HG02943 (cell line): Measurements from ENCODE around the gene PSMA8.
"Not testable (repeated sequence)": the region's sequence is repeated elsewhere in the genome, so short reads cannot be mapped to it uniquely, and the experiment has no call there.

Source experiments
- ATAC-seq: cut with Tn5 transposase; IDR thresholded peaks from one replicate; pipeline ENCODE4 v1.9.1; 2021; ENCODE audit warnings: mild to moderate bottlenecking, low read depth, moderate library complexity; ENCODE audit not compliant: unreplicated experiment

PSMA8 gene

DNA sequence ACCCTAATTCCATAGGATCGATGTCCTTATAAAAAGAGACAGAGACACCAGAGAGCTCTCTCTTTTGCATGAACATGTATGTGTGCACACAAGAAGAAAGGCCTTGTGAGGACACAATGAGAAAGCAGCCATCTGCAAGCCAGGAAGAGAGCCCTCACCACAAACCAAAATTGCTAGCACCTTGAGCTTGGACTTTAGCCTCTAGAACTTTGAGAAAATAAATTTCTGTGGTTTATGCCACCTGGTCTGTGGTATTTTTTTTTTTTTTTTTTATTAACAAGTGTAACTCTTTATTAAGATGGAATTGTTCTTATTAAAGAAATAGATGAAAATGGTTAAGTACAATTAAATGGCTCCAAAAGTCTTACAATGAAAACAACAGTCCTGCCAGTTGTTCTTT is 33.9 kb downstream of the PSMA8 start:
- peak; percentile 85 for ATAC-seq

DNA sequence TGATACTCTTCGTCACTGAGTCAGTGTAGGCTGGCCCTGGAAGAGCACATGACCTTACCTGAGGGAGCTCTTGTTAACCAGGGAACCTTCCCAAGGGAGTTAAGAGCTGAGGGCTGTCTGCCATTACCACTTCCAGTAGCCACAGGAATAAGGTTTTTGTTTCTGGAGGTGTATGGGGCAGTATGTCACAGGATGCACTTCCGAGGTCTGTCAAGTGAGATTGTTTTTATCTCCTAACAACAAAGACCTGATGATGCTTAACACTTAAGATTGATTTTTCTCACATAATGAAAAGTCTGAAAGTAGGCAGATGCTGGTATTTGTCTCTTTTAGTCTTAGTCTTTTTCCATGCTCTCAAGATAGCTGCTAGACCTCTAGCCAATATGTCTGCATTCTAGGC is 41.8 kb downstream of the PSMA8 start:
- ATAC-seq = no peak

DNA sequence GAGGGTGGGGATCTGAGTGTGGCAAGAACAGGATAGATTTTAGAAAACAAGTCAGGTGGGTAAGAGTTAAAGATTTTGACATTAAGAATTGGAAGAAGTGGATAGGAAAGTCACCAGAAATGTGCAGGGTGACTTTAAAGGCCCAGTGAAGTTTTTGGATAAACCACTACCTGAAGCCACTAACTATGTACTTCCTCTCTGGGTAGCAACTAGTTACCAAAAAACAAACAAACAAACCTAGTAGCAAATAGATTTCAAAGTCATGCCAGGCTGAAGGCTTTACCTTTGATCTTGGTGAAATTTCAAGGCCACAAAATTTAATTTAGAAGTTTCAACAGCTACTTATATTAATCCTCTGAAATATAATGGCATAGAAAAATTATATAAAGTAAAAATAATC is 42.5 kb downstream of the PSMA8 start:
- no peak for ATAC-seq

DNA sequence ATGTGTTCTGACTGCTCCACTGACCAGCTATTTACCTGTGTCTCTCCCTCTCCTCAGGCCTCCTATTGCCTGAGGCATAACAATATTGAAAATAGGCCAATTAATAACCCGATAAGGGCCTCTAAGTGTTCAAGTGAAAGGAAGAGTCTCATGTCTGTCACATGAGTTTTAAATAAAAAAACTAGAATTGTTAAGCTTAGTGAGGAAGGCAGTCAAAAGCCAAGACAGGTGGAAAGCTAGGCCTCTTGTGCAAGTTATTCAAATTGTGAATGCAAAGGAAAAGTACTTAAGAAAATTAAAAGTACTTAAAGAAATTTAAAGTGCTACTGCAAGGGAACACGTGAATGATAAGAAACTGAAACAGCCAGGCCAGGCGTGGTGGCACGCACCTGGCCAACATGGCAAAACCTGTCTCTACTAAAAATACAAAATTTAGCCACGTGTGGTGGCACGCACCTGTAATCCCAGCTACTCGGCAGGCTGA is 47.7 kb downstream of the PSMA8 start:
- peak; percentile 71 for ATAC-seq

DNA sequence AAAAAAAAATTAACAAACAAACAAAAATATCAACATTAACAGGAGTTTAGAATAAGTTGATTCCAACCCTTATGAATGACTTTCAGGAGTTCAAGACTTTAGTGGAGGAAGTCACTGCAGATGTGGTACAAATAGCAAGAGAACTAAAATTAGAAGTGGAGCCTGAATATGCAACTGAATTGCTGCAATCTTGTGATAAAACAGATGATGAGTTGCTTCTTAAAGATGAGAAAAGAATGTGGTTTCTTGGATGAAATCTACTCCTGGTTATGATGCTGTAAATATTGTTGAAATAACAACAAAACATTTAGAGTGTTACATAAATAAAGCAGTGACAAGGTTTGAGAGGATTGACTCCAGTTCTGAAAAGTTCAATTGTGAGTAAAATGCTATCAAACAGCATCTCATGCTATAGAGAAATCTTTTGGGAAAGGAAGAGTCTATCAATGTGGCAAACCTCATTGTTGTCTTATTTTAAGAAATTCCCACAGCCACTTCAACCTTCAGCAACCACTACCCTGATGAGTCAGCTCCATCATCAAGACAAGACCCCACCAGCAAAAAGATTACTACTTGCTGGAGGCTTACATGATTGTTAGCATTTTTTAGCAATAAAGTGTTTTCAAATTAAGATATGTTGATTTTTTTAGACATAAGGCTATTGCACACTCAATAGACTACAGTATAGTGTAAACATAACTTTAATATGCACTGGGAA is 49.9 kb downstream of the PSMA8 start:
- no peak for ATAC-seq

DNA sequence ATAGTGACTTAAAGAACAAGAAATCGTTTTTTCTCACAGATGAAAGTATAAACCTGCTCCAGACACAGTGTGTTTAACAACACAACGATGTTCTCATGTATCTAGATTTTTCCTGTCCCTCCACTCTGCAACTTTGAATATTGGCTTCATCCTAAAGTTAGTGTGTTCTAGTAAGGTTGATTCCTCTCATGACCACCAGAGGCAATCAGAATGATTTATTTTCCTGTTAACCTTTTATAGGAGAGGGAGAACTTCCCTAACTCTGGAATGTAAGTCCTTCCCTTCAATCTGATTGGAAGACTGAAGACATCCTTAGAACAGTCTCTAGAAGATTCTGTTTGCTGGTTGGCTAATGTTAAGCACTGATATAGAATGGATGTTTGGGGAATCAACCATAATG is 51.6 kb downstream of the PSMA8 start:
- ATAC-seq = no peak

DNA sequence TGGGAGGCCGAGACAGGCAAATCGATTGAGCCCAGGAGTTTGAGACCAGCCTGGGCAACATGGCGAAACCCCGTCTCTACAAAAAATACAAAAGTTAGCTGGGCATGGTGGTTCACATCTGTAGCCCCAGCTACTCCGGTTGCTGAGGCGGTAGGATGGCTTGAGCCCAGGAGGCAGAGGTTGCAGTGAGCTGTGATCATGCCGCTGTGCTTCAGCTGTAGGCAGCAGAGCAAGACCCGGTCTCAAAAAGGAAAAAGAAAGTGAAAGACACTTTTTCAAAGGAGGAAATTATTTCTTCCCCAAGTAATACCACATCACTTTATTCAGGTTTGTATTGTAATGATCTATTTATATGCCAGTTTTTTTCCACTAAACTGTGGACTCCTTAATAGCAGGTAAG is 56.8 kb downstream of the PSMA8 start:
- peak; percentile 82 for ATAC-seq

DNA sequence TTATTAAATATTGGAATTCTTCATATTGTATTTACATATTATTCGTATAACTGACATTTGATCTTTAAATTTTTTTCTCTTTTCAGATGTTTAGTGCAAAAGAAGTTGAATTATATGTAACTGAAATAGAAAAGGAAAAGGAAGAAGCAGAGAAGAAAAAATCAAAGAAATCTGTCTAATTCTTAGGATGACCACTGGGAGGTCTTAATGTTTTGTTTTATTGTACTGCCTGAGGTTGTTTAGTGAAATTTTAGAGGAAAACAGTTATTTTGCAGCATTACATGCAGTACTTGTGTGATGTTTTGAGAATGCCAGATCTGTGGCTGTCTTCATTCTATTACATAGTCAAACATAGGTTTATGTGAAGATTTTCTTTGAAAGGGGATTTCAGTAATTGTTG is 58.6 kb downstream of the PSMA8 start:
- no peak for ATAC-seq

DNA sequence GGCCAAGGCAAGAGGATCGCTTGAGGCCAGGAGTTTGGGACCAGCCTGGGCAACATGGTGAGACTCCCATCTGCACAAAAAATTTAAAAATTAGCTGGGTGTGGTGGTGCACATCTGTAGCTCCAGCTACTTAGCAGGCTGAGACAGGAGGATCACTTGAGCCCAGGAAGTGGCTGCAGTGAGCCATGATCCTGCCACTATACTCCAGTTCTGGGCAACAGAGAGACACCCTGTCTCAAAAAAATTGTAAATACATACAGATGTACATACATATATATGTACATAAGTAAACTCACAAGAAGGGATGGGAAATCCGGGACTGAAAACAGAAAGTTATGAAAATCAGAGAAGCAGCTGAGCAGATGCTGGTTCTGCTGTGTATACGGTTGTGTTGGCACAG is 62.9 kb downstream of the PSMA8 start:
- no peak for ATAC-seq

DNA sequence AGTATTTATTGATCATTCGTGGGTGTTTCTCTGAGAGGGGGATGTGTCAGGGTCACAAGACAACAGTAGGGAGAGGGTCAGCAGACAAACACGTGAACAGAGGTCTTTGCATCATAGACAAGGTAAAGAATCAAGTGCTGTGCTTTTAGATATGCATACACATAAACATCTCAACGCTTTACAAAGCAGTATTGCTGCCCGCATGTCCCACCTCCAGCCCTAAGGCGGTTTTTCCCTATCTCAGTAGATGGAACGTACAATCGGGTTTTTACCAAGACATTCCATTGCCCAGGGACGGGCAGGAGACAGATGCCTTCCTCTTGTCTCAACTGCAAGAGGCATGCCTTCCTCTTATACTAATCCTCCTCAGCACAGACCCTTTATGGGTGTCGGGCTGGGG is 68.3 kb downstream of the PSMA8 start:
- not testable (repeated sequence) for ATAC-seq

DNA sequence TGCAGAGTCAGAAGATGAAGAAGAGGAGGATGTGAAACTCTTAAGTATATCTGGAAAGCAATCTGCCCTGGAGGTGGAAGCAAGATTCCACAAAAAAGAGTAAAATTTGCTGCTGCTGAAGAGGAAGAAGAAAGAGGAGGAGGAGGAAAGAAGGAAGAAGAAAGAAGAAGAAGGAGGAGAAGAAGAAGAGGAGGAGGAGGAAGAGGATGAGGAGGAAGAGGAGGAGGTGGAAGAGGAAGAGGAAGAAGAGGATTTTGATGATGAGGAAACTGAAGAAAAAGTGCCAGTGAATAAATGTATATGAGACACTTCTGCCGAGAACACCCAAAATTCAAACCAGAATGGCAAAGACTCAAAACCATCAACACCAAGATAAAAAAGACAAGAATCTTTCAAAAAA is 71.6 kb downstream of the PSMA8 start:
- ATAC-seq = no peak

DNA sequence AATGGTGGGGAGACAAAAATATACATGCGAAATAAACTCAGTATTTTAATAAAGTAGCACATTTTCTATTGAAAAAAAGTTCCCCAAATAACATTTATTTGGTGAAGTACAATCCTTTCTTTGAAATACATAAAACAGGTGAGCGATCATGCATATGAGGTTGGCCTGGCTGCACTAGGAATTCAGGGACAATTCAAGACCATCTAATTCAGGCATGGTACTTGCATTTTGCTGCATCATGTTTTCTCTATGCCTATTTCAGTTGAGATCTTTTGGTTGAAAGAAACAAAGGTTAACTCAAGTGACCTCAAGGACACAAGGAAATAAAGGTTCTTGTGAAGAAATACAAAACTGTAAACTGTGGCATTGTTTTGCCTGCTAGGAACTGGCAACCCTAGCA is 72.8 kb downstream of the PSMA8 start:
- no peak for ATAC-seq

DNA sequence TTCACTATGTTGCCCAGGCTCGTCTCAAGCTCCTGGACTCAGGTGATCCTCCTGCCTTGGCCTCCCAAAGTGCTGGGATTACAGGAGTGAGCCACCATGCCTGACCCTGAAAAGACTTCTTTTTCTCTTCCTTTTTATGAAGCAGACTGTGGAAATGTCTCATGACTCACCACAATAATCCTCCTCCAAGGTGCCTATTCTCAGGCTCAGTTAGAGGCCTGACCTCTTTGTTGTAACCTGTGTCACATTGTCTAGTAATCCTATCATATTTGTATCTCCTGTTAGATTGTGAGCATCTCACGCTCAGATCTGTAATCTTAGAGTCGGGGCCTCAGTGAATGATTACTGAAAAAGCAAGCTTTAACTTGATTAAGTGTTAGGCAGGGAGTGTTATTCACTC is 74.3 kb downstream of the PSMA8 start:
- ATAC-seq = no peak

DNA sequence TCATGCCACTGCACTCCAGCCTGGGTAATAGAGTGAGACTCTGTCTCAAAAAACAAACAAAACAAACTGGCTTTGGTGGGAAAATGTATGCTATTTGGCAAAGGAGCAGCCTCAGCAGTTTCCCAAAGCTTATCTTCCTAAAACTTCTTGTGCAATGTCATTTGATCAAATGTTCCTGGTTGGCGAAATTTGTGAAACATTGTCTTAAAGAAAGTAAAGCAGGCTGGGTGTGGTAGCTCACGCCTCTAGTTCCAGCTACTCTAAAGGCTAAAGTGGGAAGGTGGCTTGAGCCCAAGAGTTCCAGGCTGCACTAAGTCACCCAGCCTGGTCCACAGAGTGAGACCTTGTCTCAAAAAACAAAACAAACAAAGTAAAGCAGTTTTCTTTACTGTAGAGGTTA is 75.3 kb downstream of the PSMA8 start:
- ATAC-seq = no peak

DNA sequence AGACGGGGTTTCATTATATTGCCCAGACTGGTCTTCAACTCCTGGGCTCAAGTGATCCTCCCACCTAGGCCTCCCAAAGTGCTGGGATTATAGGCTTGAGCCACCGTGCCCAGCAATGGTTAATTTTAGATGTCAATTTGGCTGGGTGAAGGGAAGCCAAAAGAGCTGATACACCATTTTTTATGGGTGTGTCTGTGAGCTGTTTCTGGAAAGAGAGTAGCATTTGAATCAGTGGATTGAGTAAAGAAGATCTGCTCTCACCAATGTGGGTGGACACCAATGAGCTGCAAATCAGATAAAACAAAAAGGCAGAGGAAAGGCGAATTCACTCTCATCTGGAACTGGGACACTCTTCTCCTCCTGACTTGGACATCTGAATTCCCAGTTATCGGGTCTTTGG is 76.5 kb downstream of the PSMA8 start:
- ATAC-seq = no peak

DNA sequence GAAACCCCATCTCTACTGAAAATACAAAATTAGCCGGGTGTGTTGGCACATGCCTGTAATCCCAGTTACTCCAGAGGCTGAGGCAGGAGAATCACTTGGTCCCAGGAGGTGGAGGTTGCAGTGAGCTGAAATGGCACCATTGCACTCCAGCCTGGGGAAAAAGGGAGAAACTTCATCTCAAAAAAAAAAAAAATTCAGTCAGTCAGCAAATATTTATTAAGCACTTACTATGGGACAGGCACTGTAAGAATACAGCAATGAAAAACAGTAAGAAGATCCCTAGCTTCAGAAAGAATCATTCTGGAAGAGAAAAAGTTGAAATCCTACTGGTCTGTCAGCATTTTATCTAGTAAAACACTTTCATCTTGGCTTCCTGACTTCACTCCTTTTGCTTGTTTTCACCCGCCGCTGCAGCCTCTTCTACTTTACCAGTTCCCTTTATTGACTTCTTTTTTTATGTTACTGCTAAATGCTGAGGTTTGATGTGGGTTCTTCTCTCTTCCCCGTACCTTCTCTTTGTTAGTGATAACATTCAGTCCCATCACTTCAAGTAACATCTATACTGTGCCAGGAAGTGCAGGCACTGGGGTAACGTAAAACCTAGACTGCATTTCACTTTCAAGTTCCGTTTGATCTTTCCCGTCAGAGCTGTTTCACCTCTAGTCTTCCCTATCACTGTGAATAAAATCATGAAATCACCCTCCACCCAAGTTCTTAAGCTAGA is 81.7 kb downstream of the PSMA8 start:
- peak; percentile 96 for ATAC-seq

DNA sequence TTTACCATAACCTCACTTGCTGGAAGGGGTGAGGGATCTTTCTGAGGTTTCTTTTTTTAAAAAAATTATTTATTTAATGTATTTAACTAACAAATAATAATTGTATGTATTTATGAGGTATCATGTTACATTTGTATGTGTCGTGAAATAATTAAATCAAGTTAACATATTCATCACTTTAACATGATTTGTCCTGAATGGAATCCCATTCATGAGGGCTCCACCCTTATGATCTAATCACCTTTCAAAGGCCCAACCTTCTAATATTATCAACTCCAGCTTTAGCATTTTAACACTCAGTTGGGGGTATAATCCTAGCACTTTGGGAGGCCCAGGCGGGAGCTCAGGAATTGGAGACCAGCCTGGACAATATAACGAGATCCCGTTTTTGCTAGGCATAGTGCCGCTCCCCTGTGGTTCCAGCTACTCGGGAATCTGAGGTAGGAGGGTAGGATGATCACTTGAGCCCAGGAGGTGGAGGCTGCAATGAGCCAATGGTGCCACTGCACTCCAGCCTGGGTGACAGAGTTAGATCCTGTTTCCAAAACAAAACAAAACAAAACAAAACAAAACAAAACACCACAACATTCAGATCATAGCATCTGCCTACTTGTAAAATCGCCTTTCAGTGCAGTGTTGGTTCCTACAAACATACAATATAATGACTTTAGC is 91.5 kb downstream of the PSMA8 start:
- no peak for ATAC-seq

DNA sequence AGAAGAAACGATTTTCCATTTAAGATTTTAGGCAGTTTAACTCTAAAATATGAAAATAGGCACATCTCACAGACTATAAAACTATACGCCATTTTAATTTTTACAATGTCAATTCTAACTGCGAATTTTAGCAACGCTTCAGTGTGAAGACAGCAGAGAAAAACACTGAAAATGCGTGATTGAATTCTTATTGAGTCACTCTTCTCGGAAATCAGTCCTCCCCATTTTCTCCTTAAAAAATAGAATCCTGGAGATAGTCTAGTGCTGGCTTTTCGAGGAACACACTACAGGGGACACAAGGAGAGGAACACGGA is 92.2 kb downstream of the PSMA8 start:
- no peak for ATAC-seq

DNA sequence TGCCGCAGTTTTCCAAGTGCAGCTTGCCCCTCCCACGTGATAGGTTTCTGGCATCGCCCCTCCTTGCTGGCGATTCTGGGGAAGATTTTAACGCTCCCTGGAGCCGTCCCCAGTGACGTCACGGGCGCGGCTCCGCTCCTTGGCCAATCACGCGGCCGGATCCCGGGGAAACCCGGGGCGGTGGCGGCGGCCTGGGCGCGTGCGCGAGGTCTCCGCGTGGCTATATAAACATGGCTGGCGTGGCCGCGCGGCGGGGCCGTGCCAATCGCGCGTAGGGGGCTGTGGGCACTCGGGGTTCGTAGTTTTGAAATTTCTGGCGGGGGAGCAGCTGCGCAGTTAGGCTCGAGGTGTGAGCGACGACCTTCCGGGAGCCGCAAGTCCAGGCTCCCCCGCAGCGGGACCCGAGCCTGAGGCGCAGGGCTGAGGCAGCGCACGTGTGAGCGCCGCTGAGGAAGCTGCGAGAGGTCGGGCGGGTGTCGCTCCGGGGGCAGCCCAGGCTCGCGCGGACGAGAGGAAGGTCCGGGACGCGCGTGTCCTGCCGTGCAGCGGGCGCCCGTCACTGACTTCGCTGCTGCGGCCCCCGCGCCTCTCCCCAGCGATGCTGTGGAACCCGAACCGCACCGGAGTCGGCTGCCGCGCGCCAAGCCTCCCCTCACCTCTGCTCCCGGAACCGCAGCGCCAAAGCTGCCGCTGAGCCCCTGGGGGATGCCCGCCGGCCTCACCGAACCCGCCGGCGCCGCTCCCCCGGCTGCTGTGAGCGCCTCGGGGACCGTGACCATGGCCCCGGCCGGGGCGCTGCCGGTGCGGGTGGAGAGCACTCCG is 92.8 kb downstream of the PSMA8 start, which contains the start of gene TAF4B:
Gene TAF4B (plus strand): TSS at position 217 of the 822 bp plus-strand sequence. CDS start 489 bp downstream, at position 706.
- peak; percentile 78 for ATAC-seq

DNA sequence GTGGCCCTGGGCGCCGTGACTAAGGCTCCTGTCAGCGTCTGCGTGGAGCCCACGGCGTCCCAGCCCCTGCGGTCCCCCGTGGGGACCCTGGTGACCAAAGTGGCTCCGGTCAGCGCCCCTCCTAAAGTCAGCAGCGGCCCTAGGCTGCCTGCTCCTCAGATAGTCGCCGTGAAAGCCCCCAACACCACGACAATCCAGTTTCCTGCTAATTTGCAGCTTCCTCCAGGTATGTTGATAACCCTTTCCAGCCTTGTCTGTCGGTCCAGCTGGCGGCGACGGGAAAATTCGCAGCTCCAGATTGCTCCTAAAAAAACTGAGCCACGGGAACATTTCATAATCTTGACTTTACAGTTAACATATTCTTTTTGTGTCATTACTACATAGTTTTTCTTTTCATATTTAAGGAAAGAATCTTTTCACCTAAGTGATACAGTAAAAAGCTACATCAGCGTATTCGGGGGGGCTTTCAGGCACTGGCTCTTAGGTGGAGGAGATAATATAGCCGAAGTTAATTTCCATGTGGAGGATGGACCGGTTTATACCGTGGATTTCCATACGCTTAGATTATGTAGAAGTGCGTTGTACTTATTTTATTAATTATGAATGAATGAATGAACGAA is 93.5 kb downstream of the PSMA8 start:
- ATAC-seq = no peak
